NCI-H526 treated with DMSO at 0.1 percent for 48 hours (cell line): ENCODE results near the gene CABP4.

Source experiments
- DNase-seq: peaks from one replicate; lab custom pipeline; 2025; lab: John Stamatoyannopoulos, UW

The CABP4 gene

GRCh38 chr11:67435727-67436458 lies 19.3 kb upstream of the CABP4 start:
- no peak for DNase-seq

GRCh38 chr11:67436459-67437081 lies 18.6 kb upstream of the CABP4 start:
- DNase-seq, result no peak

- DNase-seq, result no peak
Observed at GRCh38 chr11:67437082-67437808, 17.9 kb upstream of the CABP4 start, which contains the start of gene PTPRCAP. Gene PTPRCAP (minus strand): TSS chr11:67437682. CDS start chr11:67437619, 63 bp downstream.

DNA sequence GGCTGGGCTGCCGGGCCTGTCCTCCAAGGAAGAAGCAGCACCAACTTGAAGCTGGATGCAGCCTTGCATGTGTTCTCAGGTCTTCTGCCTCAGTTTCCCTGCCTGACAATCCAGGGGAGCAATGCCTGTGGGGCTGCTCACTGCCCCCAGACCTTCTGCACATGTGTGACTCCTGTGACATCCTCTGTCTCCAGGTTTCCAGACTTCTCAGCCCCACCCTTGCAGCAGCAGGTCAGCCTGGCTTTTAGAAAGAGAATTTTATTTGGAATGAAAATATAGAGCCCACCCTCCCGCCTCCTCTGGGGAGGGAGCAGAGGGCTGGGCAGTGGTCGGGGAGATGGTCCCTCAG lies 17.4 kb upstream of the CABP4 start:
- no peak for DNase-seq

GRCh38 chr11:67438158-67438902 lies 16.8 kb upstream of the CABP4 start:
- no peak for DNase-seq

GRCh38 chr11:67439321-67440228 lies 15.6 kb upstream of the CABP4 start:
- DNase-seq, result no peak

- no peak for DNase-seq
Observed at GRCh38 chr11:67440229-67441097, 14.7 kb upstream of the CABP4 start.

DNA sequence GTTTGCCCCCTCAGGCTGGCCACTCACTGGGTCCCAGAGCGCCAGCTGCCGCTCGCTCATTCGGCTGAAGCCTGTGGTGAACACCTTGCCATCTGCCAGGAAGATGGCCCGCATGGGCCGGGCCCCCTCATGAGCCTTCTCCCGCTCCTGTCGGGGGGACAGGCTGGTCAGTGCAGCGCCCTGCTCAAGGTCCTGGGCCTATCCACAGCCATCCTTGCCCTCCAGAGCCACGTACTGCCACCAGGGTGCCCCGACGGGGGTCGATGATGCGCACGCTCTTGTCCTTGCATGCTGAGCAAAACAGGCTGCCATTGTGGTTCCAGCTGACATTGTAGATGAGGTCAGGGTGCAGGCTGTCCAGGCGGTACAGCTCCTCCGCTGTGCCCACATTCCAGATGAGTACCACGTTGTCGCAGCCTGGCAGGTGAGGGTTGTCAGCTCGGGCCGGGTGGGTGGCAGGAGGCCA lies 14.0 kb upstream of the CABP4 start:
- DNase-seq, result no peak

GRCh38 chr11:67441731-67442351 lies 13.3 kb upstream of the CABP4 start:
- DNase-seq, result no peak

GRCh38 chr11:67442504-67443404 lies 12.4 kb upstream of the CABP4 start:
- no peak for DNase-seq

DNA sequence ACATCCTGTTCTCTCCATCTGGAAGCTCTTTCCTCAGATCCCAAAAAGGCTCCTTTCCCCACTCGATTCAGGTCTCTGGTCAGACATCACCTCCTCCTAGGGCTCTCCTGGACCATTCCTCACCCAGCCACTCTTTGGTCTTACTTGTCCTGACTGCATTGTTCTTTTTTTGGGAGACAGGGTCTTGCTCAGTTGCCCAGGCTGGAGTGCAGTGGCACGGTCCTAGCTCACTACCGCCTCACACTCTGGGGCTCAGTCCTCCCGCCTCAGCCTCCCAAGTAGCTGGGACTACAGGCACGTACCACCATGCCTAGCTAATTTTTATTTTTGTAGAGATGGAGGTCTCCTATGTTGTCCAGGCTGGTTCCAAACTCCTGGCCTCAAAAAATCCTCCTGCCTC lies 9.6 kb upstream of the CABP4 start:
- no peak for DNase-seq

DNA sequence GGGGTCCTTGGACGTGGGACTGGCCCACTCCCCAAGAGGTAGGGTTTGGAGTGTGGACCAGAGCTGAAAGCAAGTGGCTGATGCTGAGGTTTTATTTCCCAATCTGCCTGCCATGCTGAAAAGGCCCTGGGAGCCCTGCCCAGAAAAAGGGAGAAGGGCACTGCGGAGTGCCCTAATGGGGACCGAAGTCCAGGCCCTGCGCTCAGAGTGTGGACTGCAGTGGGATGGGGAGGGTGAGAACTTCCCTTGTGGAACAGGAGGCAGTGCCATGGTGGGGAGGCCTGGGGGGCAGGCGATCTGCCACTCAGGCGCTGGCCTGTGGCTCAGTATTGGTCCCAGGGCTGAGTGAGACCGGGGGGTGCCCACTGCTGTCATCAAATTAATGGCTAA lies 6.9 kb upstream of the CABP4 start:
- DNase-seq, result no peak

GRCh38 chr11:67449116-67449844 lies 5.9 kb upstream of the CABP4 start:
- DNase-seq, result no peak

DNA sequence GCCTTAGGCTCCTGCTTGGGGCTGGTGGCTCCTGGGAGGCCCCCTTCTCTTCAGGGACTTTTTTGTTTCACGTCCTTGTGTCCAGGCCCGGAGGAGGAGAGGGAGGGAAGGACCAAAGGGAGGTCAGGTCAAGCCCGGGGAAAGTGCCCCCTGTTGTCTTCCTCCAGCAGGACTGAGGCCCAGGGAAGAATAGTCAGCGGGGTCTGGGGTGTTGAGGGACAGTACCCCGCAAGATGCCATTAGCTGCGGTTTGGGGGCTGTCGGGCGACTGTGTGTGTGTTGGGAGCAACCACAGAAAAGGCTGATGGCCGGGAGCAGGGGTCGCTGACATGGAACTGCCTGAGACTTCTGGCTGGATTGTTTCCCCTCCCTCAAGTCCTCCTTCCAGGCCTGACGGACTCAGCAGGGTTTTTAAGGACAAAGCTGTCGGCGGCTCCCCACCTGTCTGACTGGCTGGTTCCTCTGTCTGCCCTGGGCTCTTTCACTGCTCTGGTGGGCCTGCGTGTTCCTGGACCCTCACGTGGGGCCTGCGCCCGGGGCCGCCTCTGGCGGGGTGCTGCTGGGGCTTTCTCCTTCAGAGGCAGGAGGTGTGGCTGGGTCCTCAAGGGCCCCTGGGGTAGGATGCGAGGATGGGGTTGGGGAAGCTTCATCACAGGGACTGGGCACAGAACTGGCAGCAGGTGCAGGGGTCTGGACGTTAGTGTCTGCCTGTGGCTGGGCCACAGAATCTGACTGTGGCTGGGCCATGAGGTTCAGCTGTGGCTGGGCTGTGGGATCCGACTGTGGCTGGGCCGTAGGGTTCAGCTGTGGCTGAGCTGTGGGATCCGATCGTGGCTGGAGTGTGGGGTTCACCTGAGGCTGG lies 4.1 kb upstream of the CABP4 start:
- DNase-seq, result no peak

GRCh38 chr11:67451658-67451976 lies 3.5 kb upstream of the CABP4 start:
- DNase-seq, result no peak

GRCh38 chr11:67452141-67452952 lies 2.8 kb upstream of the CABP4 start, which contains the start of gene GPR152:
Gene GPR152 (minus strand): TSS chr11:67452729. CDS start chr11:67452724, 5 bp downstream.
- DNase-seq, result no peak
